Thyroid gland (tissue), 4 donors: ENCODE measurements around the gene ZFP3. TPM values are rescaled to one million over a fixed set of nuclear protein-coding genes. Genes with fewer than 3 reads are reported as not detected.

Experiments used
- DNase-seq, 2 donors: peaks; one replicate each; pipeline ENCODE4 v3.0.0-alpha.2; 2019
- H3K27ac ChIP-seq, 3 donors: fragments of 200-600 bp; sonication (generic); 1 replicate in 2 of 3; 2 replicates in 1 of 3; pipeline ENCODE4 v1.5.1; 2016 to 2019; ENCODE audit warnings: mild to moderate bottlenecking in 1 of 3, moderate library complexity in 1 of 3
- H3K27me3 ChIP-seq: fragments of 200-600 bp; sonication (generic); one replicate; pipeline ENCODE4 v1.5.1; 2019
- H3K36me3 ChIP-seq, 2 donors: fragments of 200-600 bp; sonication (generic); one replicate each; pipeline ENCODE4 v1.5.1; 2016 to 2019
- H3K4me1 ChIP-seq, 2 donors: fragments of 200-600 bp; sonication (generic); one replicate each; pipeline ENCODE4 v1.5.1; 2017 to 2019
- H3K4me3 ChIP-seq, 3 donors: fragments of 200-600 bp; sonication (generic); replicated peaks in 1 of 3; 1 replicate in 2 of 3; 2 replicates in 1 of 3; pipeline ENCODE4 v1.5.1; 2016; ENCODE audit warnings: mild to moderate bottlenecking in 1 of 3
- H3K9me3 ChIP-seq: fragments of 200-600 bp; sonication (generic); one replicate; pipeline ENCODE4 v1.5.1; 2017
- POLR2A ChIP-seq, 2 donors: fragments of 450-650 bp; IDR thresholded peaks; one replicate each; pipeline ENCODE4 v1.6.1; 2017; ENCODE audit warnings: antibody characterized with exemption in 2 of 2, mild to moderate bottlenecking in 2 of 2, moderate library complexity in 1 of 2
- whole genome bisulfite sequencing, 2 donors: methylation state at CpG; one replicate each; pipeline ENCODE4 v1.1.5; 2017; 5-methylcytosine and 5-hydroxymethylcytosine counted together
- intact Hi-C: fragments of 100-400 bp; cut with DNase I; formaldehyde crosslinking; loops from one replicate; pipeline ENCODE4 v1.15.1; 2023
- total RNA-seq, 4 donors: library from RNA; depleted of rRNA; stranded (reverse); fragments of >200 nt; gene quantifications; one replicate each; pipeline ENCODE4 v1.2.3, GENCODE V29; 2016
- TF ChIP-seq, protein P1 (sequence below), 6 experiments: fragments of 200-600 bp in 3 of 6; fragments of 450-650 bp in 3 of 6; sonication (generic) in 3 of 6; IDR thresholded peaks; one replicate each; pipeline ENCODE4 v1.5.1; 2016 to 2019; ENCODE audit warnings: antibody characterized with exemption in 6 of 6, mild to moderate bottlenecking in 2 of 6, inconsistent platforms in 1 of 6, moderate library complexity in 1 of 6

ZFP3 gene
- total RNA-seq, 4 donors from 2014 or later = 9.5 to 14.1 (median 12.1) TPM

DNA sequence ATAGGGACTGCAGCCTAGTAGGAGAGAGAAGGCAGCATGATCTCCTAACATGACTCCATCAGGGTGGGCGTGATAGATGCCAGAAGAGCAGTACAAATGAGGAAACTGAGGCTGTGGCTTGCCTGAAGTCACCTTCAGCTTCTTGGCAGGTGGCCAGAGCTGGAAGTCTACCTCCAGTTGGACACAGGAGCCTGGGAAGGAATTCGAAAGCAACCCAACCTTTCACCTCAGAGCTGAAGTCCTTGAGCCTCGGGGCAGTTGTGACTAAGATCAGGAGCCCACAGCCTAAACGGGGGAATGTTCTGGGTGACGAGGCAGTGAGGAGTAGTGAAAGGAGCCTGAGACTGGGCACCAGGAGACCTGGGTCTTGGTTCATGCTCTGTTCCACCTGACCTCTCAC is 33.6 kb upstream of the ZFP3 start:
- no peak for TF ChIP-seq POLR2A (IDR thresholded peaks at IDR 0.05)
- TF ChIP-seq, protein P1, sequence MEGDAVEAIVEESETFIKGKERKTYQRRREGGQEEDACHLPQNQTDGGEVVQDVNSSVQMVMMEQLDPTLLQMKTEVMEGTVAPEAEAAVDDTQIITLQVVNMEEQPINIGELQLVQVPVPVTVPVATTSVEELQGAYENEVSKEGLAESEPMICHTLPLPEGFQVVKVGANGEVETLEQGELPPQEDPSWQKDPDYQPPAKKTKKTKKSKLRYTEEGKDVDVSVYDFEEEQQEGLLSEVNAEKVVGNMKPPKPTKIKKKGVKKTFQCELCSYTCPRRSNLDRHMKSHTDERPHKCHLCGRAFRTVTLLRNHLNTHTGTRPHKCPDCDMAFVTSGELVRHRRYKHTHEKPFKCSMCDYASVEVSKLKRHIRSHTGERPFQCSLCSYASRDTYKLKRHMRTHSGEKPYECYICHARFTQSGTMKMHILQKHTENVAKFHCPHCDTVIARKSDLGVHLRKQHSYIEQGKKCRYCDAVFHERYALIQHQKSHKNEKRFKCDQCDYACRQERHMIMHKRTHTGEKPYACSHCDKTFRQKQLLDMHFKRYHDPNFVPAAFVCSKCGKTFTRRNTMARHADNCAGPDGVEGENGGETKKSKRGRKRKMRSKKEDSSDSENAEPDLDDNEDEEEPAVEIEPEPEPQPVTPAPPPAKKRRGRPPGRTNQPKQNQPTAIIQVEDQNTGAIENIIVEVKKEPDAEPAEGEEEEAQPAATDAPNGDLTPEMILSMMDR (IDR thresholded peaks at IDR 0.05) = no peak
- 81 to 92% methylated on average over 5 of the region's 5 CpGs for WGBS, 2 donors
- no peaks in the 10 kb centered on the region for H3K27me3 ChIP-seq
- H3K4me3 ChIP-seq = no peak overlapping the region
- H3K36me3 ChIP-seq = no peaks in the 10 kb centered on the region
- no peaks in the 10 kb centered on the region for H3K9me3 ChIP-seq
- no peak overlapping the region for H3K27ac ChIP-seq
- no peaks in the 10 kb centered on the region for H3K4me1 ChIP-seq
- intact Hi-C loops = no loop called here
- DNase-seq = no peak

DNA sequence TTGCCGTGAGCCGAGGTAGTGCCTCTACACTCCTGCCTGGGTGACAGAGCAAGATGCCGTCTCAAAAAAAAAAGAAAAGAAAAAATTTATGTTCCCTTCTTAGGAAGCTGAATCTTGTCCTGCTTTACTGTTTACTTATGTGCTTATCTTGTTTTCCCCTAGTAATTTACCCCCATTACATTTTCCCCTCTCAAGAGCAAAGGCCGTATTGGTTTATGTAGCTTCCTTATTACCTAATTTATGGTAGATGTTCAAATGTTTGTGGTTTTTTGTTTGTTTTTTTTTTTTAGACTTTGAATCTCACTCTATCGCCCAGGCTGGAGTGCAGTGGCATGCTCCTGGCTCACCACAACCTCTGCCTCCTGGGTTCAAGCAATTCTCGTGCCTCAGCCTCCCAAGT is 32.8 kb upstream of the ZFP3 start:
- DNase-seq = no peak
- H3K36me3 ChIP-seq = no peaks in the 10 kb centered on the region
- TF ChIP-seq, protein P1 (IDR thresholded peaks at IDR 0.05) = no peak
- no peak for TF ChIP-seq POLR2A (IDR thresholded peaks at IDR 0.05)
- intact Hi-C loops = no loop called here
- 85 to 93% methylated on average over 6 of the region's 6 CpGs for WGBS, 2 donors
- no peaks in the 10 kb centered on the region for H3K4me1 ChIP-seq
- H3K9me3 ChIP-seq = no peaks in the 10 kb centered on the region
- no peak overlapping the region for H3K4me3 ChIP-seq
- H3K27me3 ChIP-seq = no peaks in the 10 kb centered on the region
- no peak overlapping the region for H3K27ac ChIP-seq

DNA sequence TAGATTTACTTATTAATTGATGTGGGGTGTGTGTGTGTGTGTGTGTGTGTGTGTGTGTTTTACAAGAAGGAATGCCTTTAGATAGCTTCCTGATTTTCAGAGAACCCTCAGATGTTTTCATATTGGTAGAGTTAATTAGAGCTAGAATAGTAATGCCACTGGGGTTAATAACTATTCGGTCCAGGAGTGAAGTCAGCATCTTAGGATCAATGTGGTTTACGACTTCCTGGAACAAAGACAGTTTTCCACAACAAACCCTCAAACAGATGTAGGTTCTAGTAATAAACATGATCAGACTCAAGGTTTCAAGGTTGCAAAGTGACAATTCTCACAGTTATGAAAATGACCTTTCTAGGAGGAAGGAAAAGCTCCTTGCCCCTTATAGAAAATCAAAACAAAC is 30.8 kb upstream of the ZFP3 start:
- DNase-seq = no peak
- no peaks in the 10 kb centered on the region for H3K4me1 ChIP-seq
- no peaks in the 10 kb centered on the region for H3K9me3 ChIP-seq
- no peaks in the 10 kb centered on the region for H3K27me3 ChIP-seq
- no peaks in the 10 kb centered on the region for H3K36me3 ChIP-seq
- H3K4me3 ChIP-seq = no peak overlapping the region
- intact Hi-C loops = no loop called here
- TF ChIP-seq, protein P1 (IDR thresholded peaks at IDR 0.05) = no peak
- no peak for TF ChIP-seq POLR2A (IDR thresholded peaks at IDR 0.05)
- WGBS, 2 donors = 57 to 73% methylated on average over 2 of the region's 2 CpGs
- H3K27ac ChIP-seq = no peak overlapping the region

DNA sequence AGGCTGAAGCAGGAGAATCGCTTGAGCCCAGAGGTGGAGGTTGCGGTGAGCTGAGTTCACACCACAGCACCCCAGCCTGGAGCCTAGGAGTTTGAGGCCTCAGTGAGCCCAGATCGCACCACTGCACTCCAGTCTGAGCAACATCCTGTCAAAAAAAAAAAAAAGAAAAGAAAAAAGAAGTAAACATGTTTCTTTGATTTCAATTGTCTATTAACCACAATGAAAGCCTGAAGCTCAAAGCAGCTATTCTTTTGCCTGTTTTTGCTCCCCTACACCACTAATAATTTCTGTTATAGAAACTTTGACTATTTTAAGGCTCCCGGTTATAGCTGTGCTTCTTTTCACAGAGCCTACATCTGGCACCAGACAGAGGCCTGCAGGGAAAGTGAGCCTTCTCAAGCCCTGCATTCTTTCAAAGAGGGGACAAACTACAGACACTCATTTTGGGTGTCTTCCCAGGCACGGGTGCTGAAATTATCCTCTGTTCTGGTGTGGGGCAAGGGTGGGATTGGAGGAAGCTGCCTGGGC is 28.9 kb upstream of the ZFP3 start:
- intact Hi-C loops = no loop called here
- peak in 1 of 2 donors; percentile 10 for DNase-seq
- no peaks in the 10 kb centered on the region for H3K4me1 ChIP-seq
- 72% methylated on average over 5 of the region's 5 CpGs for WGBS, 2 donors
- TF ChIP-seq POLR2A (IDR thresholded peaks at IDR 0.05) = no peak
- TF ChIP-seq, protein P1 (IDR thresholded peaks at IDR 0.05) = no peak
- H3K9me3 ChIP-seq = no peaks in the 10 kb centered on the region
- H3K27ac ChIP-seq = no peak overlapping the region
- no peaks in the 10 kb centered on the region for H3K27me3 ChIP-seq
- no peak overlapping the region for H3K4me3 ChIP-seq
- no peaks in the 10 kb centered on the region for H3K36me3 ChIP-seq

DNA sequence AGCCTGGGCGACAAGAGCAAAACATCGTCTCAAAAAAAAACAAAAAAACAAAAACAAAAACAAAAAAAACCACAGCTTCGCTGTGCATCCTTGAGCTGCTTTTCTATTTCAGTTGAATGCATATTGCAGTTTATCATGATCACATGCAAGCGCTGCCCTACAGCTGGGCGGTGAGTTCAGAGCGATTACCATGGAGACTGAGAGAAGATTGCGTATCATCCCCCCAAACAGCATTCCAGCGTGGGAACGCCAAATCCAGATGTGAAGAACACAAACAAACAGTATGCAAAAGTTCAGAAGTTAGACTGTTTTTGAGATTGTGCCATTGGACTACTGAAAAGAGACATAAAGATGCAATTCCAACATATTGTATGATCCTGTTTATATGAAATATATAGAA is 28.0 kb upstream of the ZFP3 start:
- no peak overlapping the region for H3K27ac ChIP-seq
- no peaks in the 10 kb centered on the region for H3K27me3 ChIP-seq
- DNase-seq = no peak
- H3K9me3 ChIP-seq = no peaks in the 10 kb centered on the region
- H3K4me1 ChIP-seq = no peaks in the 10 kb centered on the region
- no peaks in the 10 kb centered on the region for H3K36me3 ChIP-seq
- H3K4me3 ChIP-seq = no peak overlapping the region
- intact Hi-C loops = no loop called here
- TF ChIP-seq, protein P1 (IDR thresholded peaks at IDR 0.05) = no peak
- no peak for TF ChIP-seq POLR2A (IDR thresholded peaks at IDR 0.05)
- 68 to 76% methylated on average over 9 of the region's 9 CpGs for WGBS, 2 donors
